ENCODE measurements around the gene OR2B2.

Gene OR2B2

DNA sequence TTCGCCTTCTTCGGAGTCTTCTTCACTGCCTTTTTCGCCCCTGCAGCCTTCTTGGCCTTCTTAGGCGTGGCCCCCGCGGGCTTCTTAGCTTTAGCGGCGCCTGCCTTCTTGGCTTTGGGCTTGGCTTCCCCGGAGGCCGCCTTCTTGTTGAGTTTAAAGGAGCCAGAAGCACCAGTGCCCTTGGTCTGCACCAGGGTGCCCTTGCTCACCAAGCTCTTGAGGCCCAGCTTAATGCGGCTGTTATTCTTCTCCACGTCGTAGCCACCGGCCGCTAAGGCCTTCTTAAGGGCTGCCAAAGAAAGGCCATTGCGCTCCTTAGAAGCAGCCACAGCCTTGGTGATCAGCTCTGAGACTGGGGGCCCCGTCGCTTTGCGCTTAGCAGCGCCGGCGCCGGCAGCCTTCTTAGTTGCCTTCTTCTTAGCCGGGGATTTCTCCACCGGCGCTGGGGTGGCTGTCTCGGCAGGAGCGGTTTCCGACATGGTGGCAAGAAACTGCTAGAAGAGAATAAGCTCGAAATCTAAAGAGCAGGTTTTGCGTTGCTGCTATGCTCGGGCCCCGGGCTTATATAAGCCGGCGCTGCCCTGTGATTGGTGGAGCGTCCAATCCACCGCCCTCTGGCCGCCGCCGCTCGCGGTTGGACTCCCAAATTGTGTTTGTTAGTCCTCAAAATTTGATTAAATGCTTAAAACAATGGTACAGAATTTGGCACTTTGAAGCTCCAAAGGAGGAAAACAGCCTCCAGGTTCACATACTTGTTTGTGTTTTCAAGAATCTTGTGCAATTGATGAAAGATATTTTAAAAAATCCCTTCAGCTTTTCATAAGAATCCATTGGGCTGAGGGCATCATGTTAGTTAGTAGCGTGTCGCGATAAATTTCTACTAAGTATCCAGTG, 44.9 kb downstream of the OR2B2 start:
- peak overlapping the region; percentile 96 for H3K9ac ChIP-seq (ENCODE audit: low read depth, low read length, poor library complexity, severe bottlenecking)
- no peaks in the 10 kb centered on the region for H3K9me3 ChIP-seq (ENCODE audit: insufficient read depth, low read depth, low read length)
- no peaks in the 10 kb centered on the region for H3K79me2 ChIP-seq (ENCODE audit: insufficient read depth, low read length)
- no peaks in the 10 kb centered on the region for H3K27me3 ChIP-seq (ENCODE audit: insufficient read depth, low read length, poor library complexity, severe bottlenecking)
- peak overlapping the region; percentile 81 for H2AFZ ChIP-seq (ENCODE audit: low read length)
- H3K4me2 ChIP-seq (ENCODE audit: low read depth, low read length, poor library complexity, severe bottlenecking): peak overlapping the region; percentile 81
- H3K36me3 ChIP-seq (ENCODE audit: insufficient read depth, low read length): no peaks in the 10 kb centered on the region
- H3F3A ChIP-seq (ENCODE audit: low read depth): peaks cover 21% of the 10 kb centered on the region
- no peaks in the 10 kb centered on the region for H3K9me2 ChIP-seq (replicated peaks; ENCODE audit: low read depth, low read length)
- peaks cover 38% of the 10 kb centered on the region for H3K4me1 ChIP-seq (ENCODE audit: insufficient read depth, low read length, poor library complexity, severe bottlenecking)
- TF ChIP-seq EZH2phosphoT487 (IDR thresholded peaks at IDR 0.05; ENCODE audit: borderline replicate concordance): no peak
- TF ChIP-seq, protein P1, sequence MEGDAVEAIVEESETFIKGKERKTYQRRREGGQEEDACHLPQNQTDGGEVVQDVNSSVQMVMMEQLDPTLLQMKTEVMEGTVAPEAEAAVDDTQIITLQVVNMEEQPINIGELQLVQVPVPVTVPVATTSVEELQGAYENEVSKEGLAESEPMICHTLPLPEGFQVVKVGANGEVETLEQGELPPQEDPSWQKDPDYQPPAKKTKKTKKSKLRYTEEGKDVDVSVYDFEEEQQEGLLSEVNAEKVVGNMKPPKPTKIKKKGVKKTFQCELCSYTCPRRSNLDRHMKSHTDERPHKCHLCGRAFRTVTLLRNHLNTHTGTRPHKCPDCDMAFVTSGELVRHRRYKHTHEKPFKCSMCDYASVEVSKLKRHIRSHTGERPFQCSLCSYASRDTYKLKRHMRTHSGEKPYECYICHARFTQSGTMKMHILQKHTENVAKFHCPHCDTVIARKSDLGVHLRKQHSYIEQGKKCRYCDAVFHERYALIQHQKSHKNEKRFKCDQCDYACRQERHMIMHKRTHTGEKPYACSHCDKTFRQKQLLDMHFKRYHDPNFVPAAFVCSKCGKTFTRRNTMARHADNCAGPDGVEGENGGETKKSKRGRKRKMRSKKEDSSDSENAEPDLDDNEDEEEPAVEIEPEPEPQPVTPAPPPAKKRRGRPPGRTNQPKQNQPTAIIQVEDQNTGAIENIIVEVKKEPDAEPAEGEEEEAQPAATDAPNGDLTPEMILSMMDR (conservative IDR thresholded peaks at IDR 0.05; ENCODE audit: low read length): no peak
- peak overlapping the region; percentile 75 for H3K4me3 ChIP-seq (ENCODE audit: low read length, poor library complexity, severe bottlenecking)
- no peaks in the 10 kb centered on the region for H4K20me1 ChIP-seq (ENCODE audit: insufficient read depth, low read length, poor library complexity, severe bottlenecking)

DNA sequence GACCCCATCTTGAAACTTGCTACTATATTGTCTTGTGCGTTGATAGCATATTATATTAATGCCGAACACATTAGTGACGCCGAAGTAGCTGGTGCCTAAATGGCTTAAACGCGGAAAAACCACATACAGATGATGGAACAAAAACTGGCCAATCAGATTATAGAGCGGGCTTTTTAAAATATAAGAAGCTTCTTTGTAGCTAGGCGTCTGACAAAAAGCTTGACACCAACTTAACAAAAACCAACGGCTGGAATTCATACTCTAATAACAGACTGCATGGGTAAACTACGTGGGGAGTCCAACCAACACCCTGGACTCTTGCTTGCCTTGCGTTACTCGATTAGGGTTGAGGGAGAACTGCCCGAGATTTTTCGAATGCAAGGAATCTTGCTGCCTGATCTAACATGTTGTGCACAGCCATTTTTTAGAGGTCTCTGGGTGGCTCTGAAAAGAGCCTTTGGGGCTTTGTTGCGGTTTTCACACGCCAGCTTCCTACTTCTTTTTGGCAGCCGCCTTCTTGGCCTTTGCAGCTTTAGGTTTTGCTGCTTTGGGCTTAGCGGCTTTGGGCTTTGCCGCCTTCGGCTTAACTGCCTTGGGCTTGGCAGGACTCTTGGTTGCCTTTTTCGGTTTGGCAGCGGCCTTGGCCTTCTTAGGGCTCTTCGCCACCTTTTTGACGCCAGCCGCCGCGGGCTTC, 45.7 kb downstream of the OR2B2 start:
- Histone ChIP-seq H3K9ac (ENCODE audit: low read depth, low read length, poor library complexity, severe bottlenecking) (peak overlapping the region; percentile 96), H3K4me3 (ENCODE audit: low read length, poor library complexity, severe bottlenecking) (peak overlapping the region; percentile 75)

DNA sequence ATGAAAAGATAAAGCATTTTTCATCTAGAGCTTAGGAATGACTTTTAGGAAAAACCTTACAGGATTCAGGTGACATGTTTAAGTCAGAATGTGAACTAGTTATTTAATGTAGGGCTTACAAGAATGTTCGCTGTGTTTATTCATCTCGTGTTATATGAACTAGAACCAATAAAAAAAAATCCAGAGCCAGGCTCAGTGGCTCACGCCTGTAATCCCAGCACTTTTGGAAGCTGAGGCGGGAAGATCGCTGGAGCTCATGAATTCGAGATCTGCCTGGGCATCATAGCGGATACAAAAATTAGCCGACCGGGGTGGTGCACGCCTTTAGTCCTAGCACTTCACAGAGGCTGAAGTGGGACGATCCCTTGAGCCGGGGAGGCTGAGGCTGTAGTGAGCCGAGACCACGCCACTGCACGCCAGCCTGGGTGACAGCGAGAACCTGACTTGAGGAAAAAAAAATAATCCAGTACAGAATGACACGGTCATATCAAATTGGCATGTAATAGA, 46.3 kb downstream of the OR2B2 start:
- no peaks in the 10 kb centered on the region for H3K9me2 ChIP-seq (replicated peaks; ENCODE audit: low read depth, low read length)
- no peaks in the 10 kb centered on the region for H3K27me3 ChIP-seq (ENCODE audit: insufficient read depth, low read length, poor library complexity, severe bottlenecking)
- H3K36me3 ChIP-seq (ENCODE audit: insufficient read depth, low read length): no peaks in the 10 kb centered on the region
- TF ChIP-seq, protein P1 (conservative IDR thresholded peaks at IDR 0.05; ENCODE audit: low read length): no peak
- no peak for TF ChIP-seq EZH2phosphoT487 (IDR thresholded peaks at IDR 0.05; ENCODE audit: borderline replicate concordance)
- no peaks in the 10 kb centered on the region for H4K20me1 ChIP-seq (ENCODE audit: insufficient read depth, low read length, poor library complexity, severe bottlenecking)
- peak overlapping the region; percentile 96 for H3K9ac ChIP-seq (ENCODE audit: low read depth, low read length, poor library complexity, severe bottlenecking)
- H3K9me3 ChIP-seq (ENCODE audit: insufficient read depth, low read depth, low read length): no peaks in the 10 kb centered on the region
- no peak overlapping the region for H2AFZ ChIP-seq (ENCODE audit: low read length)
- no peaks in the 10 kb centered on the region for H3K79me2 ChIP-seq (ENCODE audit: insufficient read depth, low read length)
- peak overlapping the region; percentile 81 for H3K4me2 ChIP-seq (ENCODE audit: low read depth, low read length, poor library complexity, severe bottlenecking)
- H3K4me1 ChIP-seq (ENCODE audit: insufficient read depth, low read length, poor library complexity, severe bottlenecking): peaks cover 29% of the 10 kb centered on the region
- peaks cover 15% of the 10 kb centered on the region for H3F3A ChIP-seq (ENCODE audit: low read depth)
- peak overlapping the region; percentile 75 for H3K4me3 ChIP-seq (ENCODE audit: low read length, poor library complexity, severe bottlenecking)

More for the DNA sequence above, 45.7 kb downstream of the OR2B2 start:
- H3K4me2 ChIP-seq (ENCODE audit: low read depth, low read length, poor library complexity, severe bottlenecking): peak overlapping the region; percentile 81
- no peaks in the 10 kb centered on the region for H3K9me2 ChIP-seq (replicated peaks; ENCODE audit: low read depth, low read length)
- peaks cover 35% of the 10 kb centered on the region for H3K4me1 ChIP-seq (ENCODE audit: insufficient read depth, low read length, poor library complexity, severe bottlenecking)
- no peaks in the 10 kb centered on the region for H4K20me1 ChIP-seq (ENCODE audit: insufficient read depth, low read length, poor library complexity, severe bottlenecking)
- no peaks in the 10 kb centered on the region for H3K27me3 ChIP-seq (ENCODE audit: insufficient read depth, low read length, poor library complexity, severe bottlenecking)
- TF ChIP-seq, protein P1 (conservative IDR thresholded peaks at IDR 0.05; ENCODE audit: low read length): no peak
- TF ChIP-seq EZH2phosphoT487 (IDR thresholded peaks at IDR 0.05; ENCODE audit: borderline replicate concordance): no peak
- H2AFZ ChIP-seq (ENCODE audit: low read length): no peak overlapping the region
- peaks cover 19% of the 10 kb centered on the region for H3F3A ChIP-seq (ENCODE audit: low read depth)
- no peaks in the 10 kb centered on the region for H3K79me2 ChIP-seq (ENCODE audit: insufficient read depth, low read length)
- H3K9me3 ChIP-seq (ENCODE audit: insufficient read depth, low read depth, low read length): no peaks in the 10 kb centered on the region
- no peaks in the 10 kb centered on the region for H3K36me3 ChIP-seq (ENCODE audit: insufficient read depth, low read length)

Data from Loucy (cell line).